ENCODE results near the gene DYNLT2.

Gene DYNLT2

DNA sequence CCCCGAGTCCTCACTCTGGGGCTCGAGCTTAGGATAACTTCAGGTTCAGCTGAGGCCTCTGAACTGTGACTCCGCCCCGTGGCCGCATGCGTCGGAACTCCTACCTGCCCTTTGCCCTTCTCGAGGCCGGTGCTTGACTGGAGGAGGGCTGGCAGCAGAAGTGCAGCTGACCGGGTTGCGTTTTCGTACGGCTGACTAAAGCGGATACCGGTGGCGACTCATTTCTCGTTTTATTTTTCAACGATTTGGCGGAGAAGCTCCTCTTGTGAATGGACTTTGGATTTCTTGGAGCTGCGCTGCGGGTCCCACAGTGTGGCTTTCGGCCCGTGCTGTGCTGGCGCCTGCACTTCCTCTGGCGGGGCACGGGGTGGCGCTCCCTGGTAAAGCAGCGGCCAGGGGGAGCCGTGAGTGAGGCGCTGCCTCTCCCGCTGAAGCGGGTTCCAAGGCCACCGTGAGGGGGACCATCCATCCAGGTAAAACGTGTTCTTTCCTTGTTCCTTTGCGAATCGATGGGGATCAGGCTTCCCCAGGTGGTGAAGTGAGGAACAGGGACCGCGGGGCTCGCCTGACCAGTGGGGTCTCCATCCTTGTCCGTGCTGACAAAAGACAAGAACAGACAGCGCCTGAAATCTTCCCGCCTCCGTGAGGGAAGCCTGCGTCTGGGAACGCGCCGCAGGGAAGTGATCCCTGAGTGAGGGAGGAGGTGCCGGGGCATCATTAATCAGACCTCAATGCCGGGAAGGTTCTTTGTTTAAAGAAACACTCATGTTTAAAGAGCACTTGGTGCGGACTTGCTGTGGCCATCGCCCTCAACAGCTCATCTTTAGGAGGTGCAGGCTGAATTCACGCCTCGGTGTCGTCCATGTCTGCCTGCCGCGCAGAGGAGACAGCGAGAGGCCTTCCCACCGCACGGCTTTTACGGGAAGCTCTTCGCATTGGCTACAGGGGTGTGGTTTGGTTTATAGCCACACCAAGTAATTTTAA, 38.9 kb upstream of the DYNLT2 start:
- Histone ChIP-seq H3K4me1 (ENCODE audit: control insufficient read depth, insufficient read depth, low read length) (no peaks in the 10 kb centered on the region), H3K4me3 (ENCODE audit: low read length) (peak overlapping the region; percentile 76), H3K9ac (ENCODE audit: low read length) (peak overlapping the region; percentile 35), H3K27ac (ENCODE audit: low read depth, low read length) (peak overlapping the region; percentile 79), H3K27me3 (ENCODE audit: control insufficient read depth, insufficient read depth, low read length) (no peaks in the 10 kb centered on the region), H3K36me3 (ENCODE audit: control insufficient read depth, insufficient read depth, low read length) (no peaks in the 10 kb centered on the region)

- Histone ChIP-seq H3K36me3 (ENCODE audit: control insufficient read depth, insufficient read depth, low read length) (no peaks in the 10 kb centered on the region), H3K4me3 (ENCODE audit: low read length) (peak overlapping the region; percentile 76), H3K27ac (ENCODE audit: low read depth, low read length) (no peak overlapping the region), H3K9ac (ENCODE audit: low read length) (no peak overlapping the region), H3K4me1 (ENCODE audit: control insufficient read depth, insufficient read depth, low read length) (no peaks in the 10 kb centered on the region), H3K27me3 (ENCODE audit: control insufficient read depth, insufficient read depth, low read length) (no peaks in the 10 kb centered on the region)
Observed at GRCh38 chr6:169789146-169789943, 38.0 kb upstream of the DYNLT2 start.

- no peaks in the 10 kb centered on the region for H3K36me3 ChIP-seq (ENCODE audit: control insufficient read depth, insufficient read depth, low read length)
Observed at GRCh38 chr6:169788809-169789145, 37.4 kb upstream of the DYNLT2 start.

DNA sequence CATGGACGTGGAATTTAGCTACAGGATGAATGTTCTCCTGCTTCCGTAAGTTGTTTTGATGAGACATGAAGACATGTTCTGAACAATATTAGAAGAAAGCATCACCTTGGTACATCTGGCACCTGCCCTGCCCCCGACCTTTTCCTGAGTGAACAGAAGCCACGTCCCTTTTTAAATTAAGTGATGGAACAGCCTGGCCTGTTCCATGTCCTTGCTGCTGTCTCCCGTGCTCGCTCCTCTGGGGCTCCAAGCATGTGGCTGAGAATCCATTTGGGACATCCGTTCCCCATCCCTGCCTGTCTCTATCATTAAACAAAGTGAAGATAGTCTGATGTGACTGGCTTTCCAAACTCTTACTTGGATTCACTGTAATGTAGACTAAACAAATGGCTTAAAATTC, 36.4 kb upstream of the DYNLT2 start:
- no peak overlapping the region for H3K9ac ChIP-seq (ENCODE audit: low read length)
- no peak overlapping the region for H3K4me3 ChIP-seq (ENCODE audit: low read length)
- H3K27me3 ChIP-seq (ENCODE audit: control insufficient read depth, insufficient read depth, low read length): no peaks in the 10 kb centered on the region
- no peaks in the 10 kb centered on the region for H3K36me3 ChIP-seq (ENCODE audit: control insufficient read depth, insufficient read depth, low read length)
- H3K4me1 ChIP-seq (ENCODE audit: control insufficient read depth, insufficient read depth, low read length): no peaks in the 10 kb centered on the region
- no peak overlapping the region for H3K27ac ChIP-seq (ENCODE audit: low read depth, low read length)

More at GRCh38 chr6:169788809-169789145, 37.4 kb upstream of the DYNLT2 start:
- Histone ChIP-seq H3K27me3 (ENCODE audit: control insufficient read depth, insufficient read depth, low read length) (no peaks in the 10 kb centered on the region), H3K27ac (ENCODE audit: low read depth, low read length) (no peak overlapping the region), H3K9ac (ENCODE audit: low read length) (no peak overlapping the region), H3K4me3 (ENCODE audit: low read length) (no peak overlapping the region), H3K4me1 (ENCODE audit: control insufficient read depth, insufficient read depth, low read length) (no peaks in the 10 kb centered on the region)

DNA sequence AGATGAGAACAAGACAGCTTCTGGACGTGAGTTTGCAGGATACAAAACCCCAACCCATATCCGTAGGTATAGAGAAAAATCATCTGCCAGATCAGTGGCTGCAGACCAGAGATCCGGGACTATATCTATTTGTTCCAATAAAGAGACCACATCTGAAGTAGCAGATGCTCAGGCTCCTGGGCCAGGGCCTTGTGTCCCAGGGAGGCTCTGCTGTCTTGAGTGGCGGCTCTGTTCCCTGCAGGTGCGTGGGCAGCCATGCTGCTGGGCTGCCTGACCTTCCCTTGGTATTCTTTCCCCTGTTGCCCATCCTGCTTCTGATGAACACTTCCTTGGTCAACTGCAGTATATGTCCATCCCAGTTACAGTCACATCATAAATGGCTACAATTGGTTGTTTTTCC, 35.0 kb upstream of the DYNLT2 start:
- Histone ChIP-seq H3K27me3 (ENCODE audit: control insufficient read depth, insufficient read depth, low read length) (no peaks in the 10 kb centered on the region), H3K36me3 (ENCODE audit: control insufficient read depth, insufficient read depth, low read length) (no peaks in the 10 kb centered on the region), H3K4me1 (ENCODE audit: control insufficient read depth, insufficient read depth, low read length) (no peaks in the 10 kb centered on the region), H3K27ac (ENCODE audit: low read depth, low read length) (no peak overlapping the region), H3K4me3 (ENCODE audit: low read length) (no peak overlapping the region), H3K9ac (ENCODE audit: low read length) (no peak overlapping the region)

DNA sequence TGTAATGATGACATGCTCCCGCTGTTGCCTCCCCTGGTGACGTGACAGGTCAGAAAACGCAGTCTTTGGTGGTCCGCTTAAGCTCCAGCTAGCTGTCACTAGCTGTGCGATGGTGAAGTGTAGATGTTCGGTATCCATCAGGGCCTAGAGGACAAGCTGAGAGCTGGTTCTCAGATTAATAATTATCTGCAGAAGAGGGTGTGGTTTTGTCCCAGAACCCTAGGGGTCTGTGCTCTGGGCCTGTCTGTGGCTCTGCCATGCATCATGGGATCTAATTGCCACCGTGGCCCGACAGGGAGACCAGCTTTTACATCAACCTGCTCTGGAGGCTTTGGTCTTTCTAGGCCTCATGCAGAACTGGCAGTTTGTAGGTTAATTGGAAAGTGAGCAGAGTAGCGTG, 34.2 kb upstream of the DYNLT2 start:
- no peak overlapping the region for H3K9ac ChIP-seq (ENCODE audit: low read length)

GRCh38 chr6:169784821-169785340, 33.5 kb upstream of the DYNLT2 start:
- Histone ChIP-seq H3K4me1 (ENCODE audit: control insufficient read depth, insufficient read depth, low read length) (no peaks in the 10 kb centered on the region), H3K9ac (ENCODE audit: low read length) (no peak overlapping the region), H3K27ac (ENCODE audit: low read depth, low read length) (no peak overlapping the region), H3K36me3 (ENCODE audit: control insufficient read depth, insufficient read depth, low read length) (no peaks in the 10 kb centered on the region), H3K4me3 (ENCODE audit: low read length) (no peak overlapping the region), H3K27me3 (ENCODE audit: control insufficient read depth, insufficient read depth, low read length) (no peaks in the 10 kb centered on the region)

More for the DNA sequence above, 34.2 kb upstream of the DYNLT2 start:
- no peaks in the 10 kb centered on the region for H3K27me3 ChIP-seq (ENCODE audit: control insufficient read depth, insufficient read depth, low read length)
- H3K4me3 ChIP-seq (ENCODE audit: low read length): no peak overlapping the region
- no peaks in the 10 kb centered on the region for H3K36me3 ChIP-seq (ENCODE audit: control insufficient read depth, insufficient read depth, low read length)
- H3K4me1 ChIP-seq (ENCODE audit: control insufficient read depth, insufficient read depth, low read length): no peaks in the 10 kb centered on the region
- H3K27ac ChIP-seq (ENCODE audit: low read depth, low read length): no peak overlapping the region

DNA sequence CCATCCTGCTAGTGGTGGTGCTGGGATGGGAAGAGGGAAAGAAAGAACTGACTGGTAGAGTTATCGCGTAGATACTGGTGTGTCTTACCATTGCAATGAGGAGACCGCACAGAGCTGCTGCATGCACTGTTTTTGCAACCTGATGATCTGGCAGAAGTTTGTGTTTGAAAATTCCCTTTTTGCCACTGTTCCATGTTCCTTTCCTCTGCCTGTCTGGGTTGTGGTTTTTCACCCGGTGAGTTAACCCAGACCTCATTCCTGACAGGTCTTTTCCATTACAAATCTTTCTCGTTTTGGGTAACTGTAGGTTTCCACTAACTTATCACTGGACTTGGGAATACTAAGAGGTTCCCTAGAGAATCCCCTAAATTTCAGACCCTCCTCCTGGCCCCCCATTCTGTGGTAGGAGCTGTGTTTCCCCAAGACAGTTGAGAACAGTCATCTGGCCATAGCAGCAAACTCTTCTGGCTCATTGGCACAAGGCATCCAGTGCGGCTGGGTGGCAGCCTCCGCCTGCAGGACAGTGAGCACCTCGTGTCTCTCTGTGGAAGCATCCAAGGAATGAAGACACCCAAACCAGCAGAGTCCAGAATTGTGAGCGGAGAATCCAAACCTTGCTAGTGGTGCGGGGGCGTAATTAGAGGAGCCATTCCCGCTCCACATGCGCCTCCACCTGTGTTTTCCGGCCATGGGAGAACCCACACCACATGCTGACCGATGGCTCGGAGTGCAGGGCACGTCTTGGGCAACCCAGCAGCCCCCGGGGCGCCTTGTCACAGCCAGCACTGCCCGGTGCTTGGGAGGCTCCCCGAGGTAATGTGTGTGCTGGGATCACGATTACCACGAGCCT, 32.8 kb upstream of the DYNLT2 start:
- no peak overlapping the region for H3K27ac ChIP-seq (ENCODE audit: low read depth, low read length)
- no peaks in the 10 kb centered on the region for H3K27me3 ChIP-seq (ENCODE audit: control insufficient read depth, insufficient read depth, low read length)

GRCh38 chr6:169783401-169783800, 32.0 kb upstream of the DYNLT2 start:
- H3K4me3 ChIP-seq (ENCODE audit: low read length): no peak overlapping the region
- H3K27ac ChIP-seq (ENCODE audit: low read depth, low read length): no peak overlapping the region
- H3K9ac ChIP-seq (ENCODE audit: low read length): no peak overlapping the region
- no peaks in the 10 kb centered on the region for H3K36me3 ChIP-seq (ENCODE audit: control insufficient read depth, insufficient read depth, low read length)
- no peaks in the 10 kb centered on the region for H3K4me1 ChIP-seq (ENCODE audit: control insufficient read depth, insufficient read depth, low read length)
- H3K27me3 ChIP-seq (ENCODE audit: control insufficient read depth, insufficient read depth, low read length): no peaks in the 10 kb centered on the region

More for the DNA sequence above, 32.8 kb upstream of the DYNLT2 start:
- H3K9ac ChIP-seq (ENCODE audit: low read length): no peak overlapping the region
- no peaks in the 10 kb centered on the region for H3K4me1 ChIP-seq (ENCODE audit: control insufficient read depth, insufficient read depth, low read length)
- no peaks in the 10 kb centered on the region for H3K36me3 ChIP-seq (ENCODE audit: control insufficient read depth, insufficient read depth, low read length)
- no peak overlapping the region for H3K4me3 ChIP-seq (ENCODE audit: low read length)

- Histone ChIP-seq H3K4me3 (ENCODE audit: low read length) (no peak overlapping the region), H3K4me1 (ENCODE audit: control insufficient read depth, insufficient read depth, low read length) (no peaks in the 10 kb centered on the region), H3K27ac (ENCODE audit: low read depth, low read length) (no peak overlapping the region), H3K27me3 (ENCODE audit: control insufficient read depth, insufficient read depth, low read length) (no peaks in the 10 kb centered on the region), H3K9ac (ENCODE audit: low read length) (no peak overlapping the region), H3K36me3 (ENCODE audit: control insufficient read depth, insufficient read depth, low read length) (no peaks in the 10 kb centered on the region)
Observed at GRCh38 chr6:169782966-169783365, 31.6 kb upstream of the DYNLT2 start.

- no peaks in the 10 kb centered on the region for H3K4me1 ChIP-seq (ENCODE audit: control insufficient read depth, insufficient read depth, low read length)
- no peak overlapping the region for H3K27ac ChIP-seq (ENCODE audit: low read depth, low read length)
- no peak overlapping the region for H3K4me3 ChIP-seq (ENCODE audit: low read length)
- H3K36me3 ChIP-seq (ENCODE audit: control insufficient read depth, insufficient read depth, low read length): peaks cover 9% of the 10 kb centered on the region
- no peak overlapping the region for H3K9ac ChIP-seq (ENCODE audit: low read length)
- H3K27me3 ChIP-seq (ENCODE audit: control insufficient read depth, insufficient read depth, low read length): no peaks in the 10 kb centered on the region
Observed at GRCh38 chr6:169780571-169781091, 29.3 kb upstream of the DYNLT2 start.
